Fibroblast of pulmonary artery (primary cell): ENCODE results near the gene MMADHC.
A peak's percentile ranks its signal among the peaks of the same experiment; 100 is the strongest.

Experiments used
- DNase-seq: peaks from one replicate; pipeline ENCODE4 v3.0.0-alpha.2; 2010; ENCODE audit warnings: low read depth
- H3K4me3 ChIP-seq: replicated peaks from 2 replicates; pipeline ENCODE4 v1.5.1; 2011; ENCODE audit warnings: low read depth, mild to moderate bottlenecking, control low read depth, low read length, moderate library complexity
- CTCF ChIP-seq: IDR thresholded peaks from 2 replicates; pipeline ENCODE4 v1.5.1; 2011; ENCODE audit warnings: mild to moderate bottlenecking, control low read depth, low read length, inconsistent platforms; ENCODE audit errors: missing control alignments

MMADHC gene

GRCh38 chr2:149622343-149622742, 34.8 kb upstream of the MMADHC start:
- DNase-seq: no peak
- no peak overlapping the region for H3K4me3 ChIP-seq
- TF ChIP-seq CTCF: no peak

GRCh38 chr2:149617476-149617875, 29.9 kb upstream of the MMADHC start:
- no peak overlapping the region for H3K4me3 ChIP-seq
- peak; percentile 28 for DNase-seq
- no peak for TF ChIP-seq CTCF

GRCh38 chr2:149616681-149617456, 29.3 kb upstream of the MMADHC start:
- no peak for DNase-seq
- no peak overlapping the region for H3K4me3 ChIP-seq
- TF ChIP-seq CTCF: no peak

GRCh38 chr2:149613704-149614103, 26.1 kb upstream of the MMADHC start:
- H3K4me3 ChIP-seq: no peak overlapping the region
- no peak for DNase-seq
- no peak for TF ChIP-seq CTCF

- DNase-seq: peak; percentile 67
- no peak overlapping the region for H3K4me3 ChIP-seq
- no peak for TF ChIP-seq CTCF
These were observed 24.5 kb upstream of the MMADHC start for GRCh38 chr2:149612122-149612521.

- no peak for DNase-seq
- H3K4me3 ChIP-seq: no peak overlapping the region
- TF ChIP-seq CTCF: peak; percentile 22
These were observed 23.7 kb upstream of the MMADHC start for GRCh38 chr2:149611100-149611820.
